HepG2 (cell line): Measurements from ENCODE around the gene SHANK3. TPM values are rescaled to one million over a fixed set of nuclear protein-coding genes. Genes with fewer than 3 reads are reported as not detected.

Experiments
- ATAC-seq: fragments of 200-7000 bp; cut with Tn5 transposase; 3 replicates; pipeline ENCODE4 v1.9.1; 2020; ENCODE audit warnings: mild to moderate bottlenecking, moderate library complexity
- BruUV-seq: library from RNA; stranded (reverse); fragments of 400-500 nt; replicated peaks from 2 replicates; lab custom pipeline; 2021; lab: Mats Ljungman, UMichigan
- CTCF ChIA-PET: fragments of 300-600 bp; formaldehyde crosslinking; extraction: SDS; loops from one replicate; lab custom pipeline; 2021; ENCODE audit warnings: low total read pairs, inconsistent platforms, low intra/inter-chr PET ratio; lab: Yijun Ruan, JAX
- POLR2A ChIA-PET: fragments of 350-600 bp; sonication (Branson Sonifier 250); formaldehyde crosslinking; loops from one replicate; lab custom pipeline; 2020; ENCODE audit warnings: antibody characterized with exemption, inconsistent platforms; lab: Yijun Ruan, JAX
- DNase-seq: peaks from one replicate; pipeline ENCODE4 v3.0.0-alpha.2; 2015; ENCODE audit warnings: low spot score
- FAIRE-seq: peaks from 3 replicates; lab custom pipeline; 2011; peaks lifted over from hg19 to GRCh38; lab: Jason Lieb, UNC
- H2AFZ ChIP-seq: one replicate; pipeline ENCODE4 v1.6.1; 2011; ENCODE audit warnings: low read length, inconsistent platforms
- H3K27ac ChIP-seq: fragments of 300-600 bp; 3 replicates; pipeline ENCODE4 v1.8.0; 2011; ENCODE audit warnings: mixed run types, mild to moderate bottlenecking, mixed read lengths, low read length, inconsistent platforms; ENCODE audit not compliant: insufficient read depth; ENCODE audit errors: extremely low read length
- H3K27me3 ChIP-seq, 2 experiments: fragments of 200-600 bp in 1 of 2; 2 replicates in 1 of 2; 3 replicates in 1 of 2; pipeline versions ENCODE4 v1.6.0 to v1.8.0; 2011; ENCODE audit warnings: low read length in 2 of 2, mild to moderate bottlenecking in 2 of 2, moderate library complexity in 2 of 2, inconsistent platforms in 1 of 2; ENCODE audit not compliant: insufficient read depth in 2 of 2, control insufficient read depth in 1 of 2
- H3K36me3 ChIP-seq, 2 experiments: fragments of 200-600 bp in 1 of 2; replicated peaks in 1 of 2; 2 replicates in 1 of 2; 3 replicates in 1 of 2; pipeline versions ENCODE4 v1.5.1 to v1.8.0; 2011; ENCODE audit warnings: low read length in 2 of 2, inconsistent platforms in 1 of 2; ENCODE audit not compliant: insufficient read depth in 2 of 2, control insufficient read depth in 1 of 2
- H3K4me1 ChIP-seq: 2 replicates; pipeline ENCODE4 v1.5.1; 2012; ENCODE audit warnings: low read length, inconsistent platforms; ENCODE audit not compliant: insufficient read depth
- H3K4me2 ChIP-seq: 2 replicates; pipeline ENCODE4 v1.6.0; 2011; ENCODE audit warnings: low read depth, low read length, inconsistent platforms
- H3K4me3 ChIP-seq, 3 experiments: fragments of 200-600 bp in 1 of 3; sonication (generic), shearing (Covaris generic) in 1 of 3; replicated peaks in 1 of 3; 2 replicates each; pipeline ENCODE4 v1.5.1; 2011 to 2016; ENCODE audit warnings: low read length in 3 of 3, inconsistent platforms in 2 of 3, low read depth in 2 of 3, mild to moderate bottlenecking in 2 of 3, control low read depth in 1 of 3, mixed read lengths in 1 of 3; ENCODE audit not compliant: insufficient read depth in 1 of 3
- H3K79me2 ChIP-seq: one replicate; pipeline ENCODE4 v1.6.1; 2011; ENCODE audit warnings: low read length, inconsistent platforms; ENCODE audit not compliant: insufficient read depth
- H3K9ac ChIP-seq: 2 replicates; pipeline ENCODE4 v1.6.0; 2011; ENCODE audit warnings: mild to moderate bottlenecking, low read depth, low read length, inconsistent platforms; ENCODE audit not compliant: insufficient read depth
- H3K9me3 ChIP-seq: 2 replicates; pipeline ENCODE4 v1.5.1; 2012; ENCODE audit warnings: mild to moderate bottlenecking, low read length
- H4K20me1 ChIP-seq: 2 replicates; pipeline ENCODE4 v1.6.0; 2011; ENCODE audit warnings: inconsistent platforms, mild to moderate bottlenecking, low read length, moderate library complexity; ENCODE audit not compliant: insufficient read depth
- KAT8 ChIP-seq: IDR thresholded peaks from 2 replicates; pipeline ENCODE4 v1.6.1; 2016; ENCODE audit warnings: missing genetic modification reagents, missing compliant biosample characterization
- MTA1 ChIP-seq: sonication (generic); formaldehyde crosslinking; IDR thresholded peaks from 2 replicates; pipeline ENCODE4 v1.4.0; 2020; ENCODE audit warnings: missing genetic modification reagents, mild to moderate bottlenecking, borderline replicate concordance
- SMAD9 ChIP-seq: sonication (generic); formaldehyde crosslinking; IDR thresholded peaks from 2 replicates; pipeline ENCODE4 v1.5.1; 2020; ENCODE audit warnings: mild to moderate bottlenecking, missing genetic modification reagents
- SOX6 ChIP-seq, 2 experiments: fragments of 450-650 bp in 1 of 2; sonication (generic) in 1 of 2; formaldehyde crosslinking in 1 of 2; IDR thresholded peaks; 2 replicates each; pipeline versions ENCODE4 v1.4.0 to v1.6.1; 2017 to 2020; ENCODE audit warnings: antibody characterized with exemption in 1 of 2, mild to moderate bottlenecking in 1 of 2, missing genetic modification reagents in 1 of 2
- TGIF2 ChIP-seq: IDR thresholded peaks from 2 replicates; pipeline ENCODE4 v1.6.1; 2016; ENCODE audit warnings: control low read depth, missing compliant biosample characterization
- ZFP82 ChIP-seq: sonication (generic); formaldehyde crosslinking; IDR thresholded peaks from 2 replicates; pipeline ENCODE4 v1.5.1; 2020; ENCODE audit warnings: mild to moderate bottlenecking, missing genetic modification reagents, borderline replicate concordance
- ZFP90 ChIP-seq: sonication (generic); formaldehyde crosslinking; IDR thresholded peaks from 2 replicates; pipeline ENCODE4 v1.8.0; 2022; ENCODE audit warnings: missing genetic modification reagents, mild to moderate bottlenecking, inconsistent platforms, borderline replicate concordance
- ZNF136 ChIP-seq: sonication (generic); formaldehyde crosslinking; IDR thresholded peaks from 2 replicates; pipeline ENCODE4 v1.8.1; 2022; ENCODE audit warnings: low read depth, mild to moderate bottlenecking, moderate library complexity, missing genetic modification reagents
- ZNF251 ChIP-seq: sonication (generic); formaldehyde crosslinking; IDR thresholded peaks from 2 replicates; pipeline ENCODE4 v1.9.0; 2021; ENCODE audit warnings: mild to moderate bottlenecking, missing genetic modification reagents
- ZNF282 ChIP-seq: fragments of 450-650 bp; IDR thresholded peaks from 2 replicates; pipeline ENCODE4 v1.6.1; 2018; ENCODE audit not compliant: partially characterized antibody
- ZNF670 ChIP-seq: sonication (generic); formaldehyde crosslinking; IDR thresholded peaks from 2 replicates; pipeline ENCODE4 v1.8.0; 2022; ENCODE audit warnings: mild to moderate bottlenecking, missing genetic modification reagents, borderline replicate concordance
- WGBS: methylation state at CpG from one replicate; pipeline ENCODE4 v1.1.6; 2017; ENCODE audit warnings: low lambda C conversion rate; 5-methylcytosine and 5-hydroxymethylcytosine counted together
- in situ Hi-C: cut with HindIII; loops from 2 replicates; pipeline ENCODE4 v1.10.0; 2017; ENCODE audit warnings: low pct_unique_long_range_greater_than_20kb; ENCODE audit not compliant: extremely low pct_ligation_motif_present
- intact Hi-C: fragments of 100-400 bp; cut with micrococcal nuclease; formaldehyde crosslinking; loops from one replicate; pipeline ENCODE4 v1.10.0; 2022; ENCODE audit not compliant: unreplicated experiment
- polyA plus RNA-seq, 8 experiments: library from polyadenylated mRNA; depleted of rRNA in 3 of 8; stranded (reverse) in 7 of 8; unstranded in 1 of 8; fragments of >200 nt; fragmentation: Illumina TruSeq in 4 of 8; extraction: Trizol in 4 of 8; gene quantifications; 2 replicates each; pipeline versions ENCODE4 v1.2.1 to v1.2.3, GENCODE V29; 2011 to 2016; ENCODE audit warnings: low read depth in 4 of 8, missing spikeins in 1 of 8, mixed read lengths in 1 of 8; ENCODE audit not compliant: insufficient read depth in 1 of 8
- total RNA-seq, 5 experiments: library from RNA; depleted of rRNA; stranded (reverse); fragments of >200 nt; fragmentation: Illumina TruSeq; extraction: Trizol; gene quantifications; 2 replicates each; pipeline ENCODE4 v1.2.3, GENCODE V29; 2016; ENCODE audit warnings: low read depth in 1 of 5
- TF ChIP-seq, protein P1 (sequence below): sonication (generic); formaldehyde crosslinking; IDR thresholded peaks from 2 replicates; pipeline ENCODE4 v1.4.0; 2020; ENCODE audit warnings: missing genetic modification reagents, borderline replicate concordance
- TF ChIP-seq, protein P2 (sequence below): sonication (generic); formaldehyde crosslinking; IDR thresholded peaks from 2 replicates; pipeline ENCODE4 v1.4.0; 2020; ENCODE audit warnings: missing genetic modification reagents, borderline replicate concordance
- TF ChIP-seq, protein P3 (sequence below), 2 experiments: sonication (generic) in 1 of 2; formaldehyde crosslinking in 1 of 2; IDR thresholded peaks; 2 replicates each; pipeline versions ENCODE4 v1.4.0 to v1.6.1; 2016 to 2020; ENCODE audit warnings: borderline replicate concordance in 1 of 2, low read depth in 1 of 2, mild to moderate bottlenecking in 1 of 2, missing genetic modification reagents in 1 of 2

The SHANK3 gene
- total and polyA plus RNA-seq, 2 of the 13 experiments (the other 11 are each of a cell fraction or from before 2014, with no cell fraction given) = 2.9 to 4.6 TPM

DNA sequence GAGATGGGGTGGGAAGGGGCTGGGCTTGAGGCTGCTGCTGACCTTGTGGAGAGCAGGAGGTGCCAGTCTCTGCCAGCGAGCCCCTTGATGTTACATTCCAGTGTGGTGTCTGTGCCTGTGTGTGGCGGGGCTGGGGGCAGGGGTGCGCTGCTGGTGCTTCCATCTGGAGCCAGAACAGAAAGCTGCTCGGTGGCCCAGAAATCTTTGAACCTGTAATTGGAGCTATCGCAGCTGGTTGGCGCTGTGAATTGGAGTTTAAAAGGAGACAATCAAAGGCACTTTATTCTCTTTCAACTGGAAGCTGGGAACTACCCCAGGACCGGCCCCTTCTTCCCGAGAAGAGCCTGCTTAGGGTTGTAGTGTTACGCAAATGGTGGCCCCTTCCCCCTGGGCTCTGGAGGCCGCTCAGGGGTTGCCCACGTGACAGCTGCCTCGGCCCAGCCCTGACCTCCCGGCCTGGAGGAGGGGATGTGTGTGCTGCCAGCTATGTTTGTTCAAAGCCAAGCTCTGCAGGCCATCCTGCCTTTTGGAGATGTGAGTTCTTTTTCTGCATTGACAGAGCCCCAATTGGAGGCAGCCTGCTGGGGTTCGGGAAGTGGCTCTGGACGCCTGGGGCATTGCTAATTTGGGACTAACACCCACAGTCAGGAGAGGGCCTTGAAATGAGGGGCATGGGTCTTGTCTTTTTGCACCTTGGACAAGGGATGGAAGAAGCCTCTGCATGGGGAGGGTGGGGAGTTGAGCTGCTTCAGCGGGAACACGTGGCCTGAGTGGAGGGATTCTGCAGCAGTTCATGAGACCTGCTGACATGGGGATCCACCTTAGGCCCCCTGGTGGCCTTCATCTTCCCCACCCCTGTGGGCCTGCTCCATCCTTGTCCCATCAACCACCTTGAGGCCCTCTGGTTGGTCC is 30.7 kb upstream of the SHANK3 start:
- 0% methylated on average over 13 of the region's 17 CpGs for WGBS
- no peak overlapping the region for H2AFZ ChIP-seq
- DNase-seq = peak; percentile 95
- POLR2A ChIA-PET = interaction anchor here (0.6 to 5.4 kb wide), 27 partner anchors 9 to 349 kb away, joined by 3 to 56 read pairs (median 5); partner anchors contain the start of genes ARSA, CHKB, KLHDC7B and SCO2
- CTCF ChIA-PET = interaction anchor here (0.7 to 2.2 kb wide), 4 partner anchors 14 to 50 kb away, joined by 3 to 14 read pairs (median 4); partner anchors contain the start of gene ARSA
- H3K4me2 ChIP-seq = peak overlapping the region; percentile 89
- in situ Hi-C loops = no loop called here
- H3K4me3 ChIP-seq = peak overlapping the region; percentile 38 to 62 (median 38); a peak in 5 of 6 replicates
- no peaks in the 10 kb centered on the region for H3K27me3 ChIP-seq
- H3K9me3 ChIP-seq = no peaks in the 10 kb centered on the region
- no peaks in the 10 kb centered on the region for H3K36me3 ChIP-seq
- peaks cover 60% of the 10 kb centered on the region for H3K4me1 ChIP-seq
- BruUV-seq = TSS peak; percentile 70
- intact Hi-C loops = loop anchor here (1.0 to 5.0 kb wide), 2 partner anchors 14 to 50 kb away; partner anchors contain the start of gene ARSA
- H3K79me2 ChIP-seq = no peaks in the 10 kb centered on the region
- peak; percentile 57 for FAIRE-seq
- H3K9ac ChIP-seq = peak overlapping the region; percentile 69
- ATAC-seq = peak; percentile 86
- H3K27ac ChIP-seq = peak overlapping the region; percentile 94
- no peaks in the 10 kb centered on the region for H4K20me1 ChIP-seq
- TF ChIP-seq ZFP90 = peak; percentile 63; the same call in 1 of the 2 replicates
- no peak for TF ChIP-seq SMAD9 (CRISPR knock-in tag)
- peak; percentile 47 for TF ChIP-seq KAT8 (CRISPR knock-in tag)
- TF ChIP-seq ZFP82 (CRISPR knock-in tag) = 0 out of 2 replicates have a peak, but pooled peaks have one; percentile 41
- TF ChIP-seq ZNF251 (CRISPR knock-in tag) = no peak
- TF ChIP-seq SOX6 (IDR thresholded peaks at IDR 0.05) = no peak
- peak; percentile 92 for TF ChIP-seq SOX6 (CRISPR knock-in tag; IDR thresholded peaks at IDR 0.05)
- TF ChIP-seq, protein P1, sequence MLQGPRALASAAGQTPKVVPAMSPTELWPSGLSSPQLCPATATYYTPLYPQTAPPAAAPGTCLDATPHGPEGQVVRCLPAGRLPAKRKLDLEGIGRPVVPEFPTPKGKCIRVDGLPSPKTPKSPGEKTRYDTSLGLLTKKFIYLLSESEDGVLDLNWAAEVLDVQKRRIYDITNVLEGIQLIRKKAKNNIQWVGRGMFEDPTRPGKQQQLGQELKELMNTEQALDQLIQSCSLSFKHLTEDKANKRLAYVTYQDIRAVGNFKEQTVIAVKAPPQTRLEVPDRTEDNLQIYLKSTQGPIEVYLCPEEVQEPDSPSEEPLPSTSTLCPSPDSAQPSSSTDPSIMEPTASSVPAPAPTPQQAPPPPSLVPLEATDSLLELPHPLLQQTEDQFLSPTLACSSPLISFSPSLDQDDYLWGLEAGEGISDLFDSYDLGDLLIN = peak; percentile 75; the same call in 1 of the 2 replicates
- TF ChIP-seq ZNF670 (CRISPR knock-in tag) = peak; percentile 89; the same call in 1 of the 2 replicates
- peak; percentile 55; the same call in 1 of the 2 replicates for TF ChIP-seq ZNF136 (CRISPR knock-in tag)
- TF ChIP-seq ZNF282 = no peak
- 0 out of 2 replicates have a peak, but pooled peaks have one; percentile 29 for TF ChIP-seq TGIF2 (CRISPR knock-in tag)
- TF ChIP-seq, protein P2, sequence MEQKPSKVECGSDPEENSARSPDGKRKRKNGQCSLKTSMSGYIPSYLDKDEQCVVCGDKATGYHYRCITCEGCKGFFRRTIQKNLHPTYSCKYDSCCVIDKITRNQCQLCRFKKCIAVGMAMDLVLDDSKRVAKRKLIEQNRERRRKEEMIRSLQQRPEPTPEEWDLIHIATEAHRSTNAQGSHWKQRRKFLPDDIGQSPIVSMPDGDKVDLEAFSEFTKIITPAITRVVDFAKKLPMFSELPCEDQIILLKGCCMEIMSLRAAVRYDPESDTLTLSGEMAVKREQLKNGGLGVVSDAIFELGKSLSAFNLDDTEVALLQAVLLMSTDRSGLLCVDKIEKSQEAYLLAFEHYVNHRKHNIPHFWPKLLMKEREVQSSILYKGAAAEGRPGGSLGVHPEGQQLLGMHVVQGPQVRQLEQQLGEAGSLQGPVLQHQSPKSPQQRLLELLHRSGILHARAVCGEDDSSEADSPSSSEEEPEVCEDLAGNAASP (CRISPR knock-in tag) = peak; percentile 73
- TF ChIP-seq, protein P3, sequence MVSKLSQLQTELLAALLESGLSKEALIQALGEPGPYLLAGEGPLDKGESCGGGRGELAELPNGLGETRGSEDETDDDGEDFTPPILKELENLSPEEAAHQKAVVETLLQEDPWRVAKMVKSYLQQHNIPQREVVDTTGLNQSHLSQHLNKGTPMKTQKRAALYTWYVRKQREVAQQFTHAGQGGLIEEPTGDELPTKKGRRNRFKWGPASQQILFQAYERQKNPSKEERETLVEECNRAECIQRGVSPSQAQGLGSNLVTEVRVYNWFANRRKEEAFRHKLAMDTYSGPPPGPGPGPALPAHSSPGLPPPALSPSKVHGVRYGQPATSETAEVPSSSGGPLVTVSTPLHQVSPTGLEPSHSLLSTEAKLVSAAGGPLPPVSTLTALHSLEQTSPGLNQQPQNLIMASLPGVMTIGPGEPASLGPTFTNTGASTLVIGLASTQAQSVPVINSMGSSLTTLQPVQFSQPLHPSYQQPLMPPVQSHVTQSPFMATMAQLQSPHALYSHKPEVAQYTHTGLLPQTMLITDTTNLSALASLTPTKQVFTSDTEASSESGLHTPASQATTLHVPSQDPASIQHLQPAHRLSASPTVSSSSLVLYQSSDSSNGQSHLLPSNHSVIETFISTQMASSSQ (IDR thresholded peaks at IDR 0.05; ENCODE audit: low read depth) = peak; percentile 56; the same call in 1 of the 2 replicates
- TF ChIP-seq, protein P3 (CRISPR knock-in tag; IDR thresholded peaks at IDR 0.05; ENCODE audit: borderline replicate concordance) = peak; percentile 58; the same call in 1 of the 2 replicates
- TF ChIP-seq MTA1 = peak; percentile 75; the same call in 1 of the 2 replicates
